H1 (cell line): Measurements from ENCODE around the gene NRM. TPM values are rescaled to one million over a fixed set of nuclear protein-coding genes. Genes with fewer than 3 reads are reported as not detected.

ENCODE experiments used
- CTCF ChIA-PET: fragments of 300-600 bp; sonication (Branson Sonifier 250); formaldehyde crosslinking; loops from one replicate; lab custom pipeline; 2021; ENCODE audit not compliant: partially characterized antibody; lab: Charles Lee
- POLR2A ChIA-PET: fragments of 300-600 bp; sonication (Branson Sonifier 250); formaldehyde crosslinking; loops from one replicate; lab custom pipeline; 2021; ENCODE audit warnings: inconsistent platforms; ENCODE audit not compliant: partially characterized antibody; lab: Charles Lee
- DNase-seq, 2 experiments: peaks; one replicate each; pipeline versions ENCODE4 v3.0.0 to v3.0.0-alpha.2; 2010 to 2022; ENCODE audit warnings: low spot score in 2 of 2, low read depth in 1 of 2, mixed read lengths in 1 of 2
- FAIRE-seq: peaks from 2 replicates; lab custom pipeline; 2011; peaks lifted over from hg19 to GRCh38; lab: Jason Lieb, UNC
- H2AFZ ChIP-seq: 2 replicates; pipeline ENCODE4 v1.8.1; 2012; ENCODE audit warnings: low read length, inconsistent platforms
- H2AK5ac ChIP-seq: 2 replicates; pipeline ENCODE4 v1.6.1; 2013; ENCODE audit warnings: low read depth, low read length
- H2BK120ac ChIP-seq: replicated peaks from 2 replicates; pipeline ENCODE3; 2013; ENCODE audit warnings: low read depth, low read length, inconsistent platforms
- H2BK12ac ChIP-seq: 2 replicates; pipeline ENCODE4 v1.6.1; 2013; ENCODE audit warnings: low read depth, low read length
- H2BK15ac ChIP-seq: 2 replicates; pipeline ENCODE4 v1.6.1; 2013; ENCODE audit warnings: low read length
- H2BK20ac ChIP-seq: 2 replicates; pipeline ENCODE4 v1.6.1; 2013; ENCODE audit warnings: low read length
- H2BK5ac ChIP-seq: 2 replicates; pipeline ENCODE4 v1.6.1; 2013; ENCODE audit warnings: low read depth, low read length
- H3K14ac ChIP-seq: 2 replicates; pipeline ENCODE4 v1.6.1; 2013; ENCODE audit warnings: inconsistent platforms; ENCODE audit not compliant: insufficient read length
- H3K18ac ChIP-seq: 2 replicates; pipeline ENCODE4 v1.6.1; 2013; ENCODE audit warnings: low read length; ENCODE audit errors: extremely low read depth
- H3K23ac ChIP-seq: 2 replicates; pipeline ENCODE4 v1.6.1; 2013; ENCODE audit warnings: inconsistent platforms; ENCODE audit not compliant: insufficient read length
- H3K23me2 ChIP-seq: 2 replicates; pipeline ENCODE4 v1.6.1; 2013; ENCODE audit warnings: low read depth, low read length
- H3K27ac ChIP-seq: 2 replicates; pipeline ENCODE4 v1.6.1; 2011; ENCODE audit warnings: low read depth, low read length, inconsistent platforms
- H3K27me3 ChIP-seq, 4 experiments: replicated peaks in 1 of 4; 1 replicate in 1 of 4; 2 replicates in 3 of 4; pipeline versions ENCODE4 v1.6.1 to v1.8.1; 2011 to 2013; ENCODE audit warnings: low read length in 3 of 4, mild to moderate bottlenecking in 3 of 4, inconsistent platforms in 2 of 4, mixed read lengths in 2 of 4, moderate library complexity in 1 of 4; ENCODE audit not compliant: control insufficient read depth in 3 of 4, insufficient read depth in 3 of 4; ENCODE audit errors: extremely low read depth in 1 of 4
- H3K36me3 ChIP-seq, 4 experiments: 2 replicates each; pipeline versions ENCODE4 v1.6.1 to v1.8.1; 2011 to 2013; ENCODE audit warnings: mild to moderate bottlenecking in 4 of 4, low read length in 3 of 4, moderate library complexity in 2 of 4, control low read depth in 1 of 4, inconsistent platforms in 1 of 4; ENCODE audit not compliant: insufficient read depth in 4 of 4, control insufficient read depth in 2 of 4
- H3K4ac ChIP-seq: replicated peaks from 2 replicates; pipeline ENCODE3; 2013; ENCODE audit warnings: low read length, low read depth, mixed read lengths, inconsistent platforms; ENCODE audit not compliant: insufficient read length
- H3K4me1 ChIP-seq, 4 experiments: replicated peaks in 1 of 4; 1 replicate in 1 of 4; 2 replicates in 3 of 4; pipeline versions ENCODE4 v1.6.1 to v1.8.1; 2011 to 2013; ENCODE audit warnings: low read length in 3 of 4, inconsistent platforms in 2 of 4, mixed read lengths in 1 of 4; ENCODE audit not compliant: insufficient read depth in 4 of 4, control insufficient read depth in 3 of 4
- H3K4me2 ChIP-seq, 2 experiments: 2 replicates each; pipeline versions ENCODE4 v1.6.1 to v1.8.1; 2011 to 2013; ENCODE audit warnings: low read depth in 2 of 2, low read length in 2 of 2, control low read depth in 1 of 2, inconsistent platforms in 1 of 2, mild to moderate bottlenecking in 1 of 2; ENCODE audit not compliant: insufficient read depth in 1 of 2
- H3K4me3 ChIP-seq, 4 experiments: fragments of 200-600, 300-600 bp in 1 of 4; sonication (generic), shearing (Covaris generic), sonication (Bioruptor Twin) in 1 of 4; 2 replicates each; pipeline versions ENCODE4 v1.5.1 to v1.8.1; 2011 to 2016; ENCODE audit warnings: low read length in 4 of 4, low read depth in 3 of 4, control low read depth in 2 of 4, inconsistent platforms in 2 of 4, mild to moderate bottlenecking in 2 of 4, mixed read lengths in 1 of 4, moderate library complexity in 1 of 4; ENCODE audit not compliant: insufficient read depth in 2 of 4; ENCODE audit errors: extremely low read depth in 1 of 4
- H3K56ac ChIP-seq: replicated peaks from 2 replicates; pipeline ENCODE3; 2013; ENCODE audit warnings: low read depth, mild to moderate bottlenecking, mixed read lengths, low read length, inconsistent platforms; ENCODE audit not compliant: insufficient read length
- H3K79me1 ChIP-seq: 2 replicates; pipeline ENCODE4 v1.6.1; 2013; ENCODE audit warnings: low read depth, low read length, control low read depth
- H3K79me2 ChIP-seq, 2 experiments: 2 replicates each; pipeline versions ENCODE4 v1.6.1 to v1.8.1; 2012 to 2013; ENCODE audit warnings: low read length in 2 of 2, mild to moderate bottlenecking in 2 of 2, inconsistent platforms in 1 of 2; ENCODE audit not compliant: insufficient read depth in 2 of 2, control insufficient read depth in 1 of 2
- H3K9ac ChIP-seq, 4 experiments: replicated peaks in 1 of 4; 1 replicate in 1 of 4; 2 replicates in 3 of 4; pipeline versions ENCODE4 v1.6.1 to v1.8.1; 2011 to 2013; ENCODE audit warnings: low read depth in 3 of 4, low read length in 3 of 4, control low read depth in 2 of 4, mild to moderate bottlenecking in 2 of 4, moderate library complexity in 2 of 4, inconsistent platforms in 1 of 4; ENCODE audit errors: extremely low read depth in 1 of 4
- H3K9me3 ChIP-seq, 2 experiments: 2 replicates each; pipeline versions ENCODE4 v1.6.1 to v1.8.1; 2012 to 2013; ENCODE audit warnings: mild to moderate bottlenecking in 2 of 2, moderate library complexity in 2 of 2, control low read depth in 1 of 2, inconsistent platforms in 1 of 2, low read depth in 1 of 2, low read length in 1 of 2, mixed read lengths in 1 of 2; ENCODE audit not compliant: insufficient read depth in 2 of 2
- H4K20me1 ChIP-seq, 2 experiments: replicated peaks in 1 of 2; 2 replicates each; pipeline versions ENCODE3 to v1.8.1; 2011 to 2013; ENCODE audit warnings: inconsistent platforms in 2 of 2, low read length in 2 of 2, mild to moderate bottlenecking in 1 of 2; ENCODE audit not compliant: insufficient read depth in 2 of 2, control insufficient read depth in 1 of 2
- H4K5ac ChIP-seq: 2 replicates; pipeline ENCODE4 v1.6.1; 2013; ENCODE audit warnings: low read length, low read depth, mixed read lengths, inconsistent platforms; ENCODE audit not compliant: insufficient read length
- H4K8ac ChIP-seq: 2 replicates; pipeline ENCODE4 v1.8.0; 2013; ENCODE audit warnings: mild to moderate bottlenecking, moderate library complexity, low read length, inconsistent platforms; ENCODE audit not compliant: insufficient read depth; ENCODE audit errors: extremely low read depth
- H4K91ac ChIP-seq: replicated peaks from 2 replicates; pipeline ENCODE3; 2013; ENCODE audit warnings: low read length, mixed read lengths, inconsistent platforms; ENCODE audit not compliant: insufficient read length
- CBX5 ChIP-seq: fragments of 300-800, 300-1000 bp; sonication (generic); IDR thresholded peaks from 2 replicates; pipeline ENCODE4 v1.7.1; 2016; ENCODE audit warnings: antibody characterized with exemption, low read length, low read depth
- CEBPB ChIP-seq: IDR thresholded peaks from 2 replicates; pipeline ENCODE4 v1.6.1; 2012; ENCODE audit warnings: low read depth, low read length
- JUND ChIP-seq: IDR thresholded peaks from 2 replicates; pipeline ENCODE4 v1.6.1; 2011; ENCODE audit warnings: mild to moderate bottlenecking, improper control_type of control experiment, low read length
- NRF1 ChIP-seq: IDR thresholded peaks from 2 replicates; pipeline ENCODE4 v1.6.1; 2011; ENCODE audit warnings: mild to moderate bottlenecking, low read depth, low read length, improper control_type of control experiment
- POLR2A ChIP-seq, 2 experiments: IDR thresholded peaks; 1 replicate in 1 of 2; 2 replicates in 1 of 2; pipeline ENCODE4 v1.6.1; 2011; ENCODE audit warnings: low read depth in 2 of 2, low read length in 2 of 2, mild to moderate bottlenecking in 2 of 2; ENCODE audit errors: control extremely low read depth in 1 of 2
- POLR2AphosphoS5 ChIP-seq: IDR thresholded peaks from 2 replicates; pipeline ENCODE4 v1.6.1; 2011; ENCODE audit warnings: low read depth, low read length
- RXRA ChIP-seq: IDR thresholded peaks from 2 replicates; pipeline ENCODE4 v1.6.1; 2011; ENCODE audit warnings: low read depth, mild to moderate bottlenecking, low read length, moderate library complexity; ENCODE audit not compliant: insufficient read depth
- SIX5 ChIP-seq: IDR thresholded peaks from 2 replicates; pipeline ENCODE4 v1.6.1; 2011; ENCODE audit warnings: mild to moderate bottlenecking, low read depth, low read length
- SP2 ChIP-seq: IDR thresholded peaks from 2 replicates; pipeline ENCODE4 v1.6.1; 2012; ENCODE audit warnings: mild to moderate bottlenecking, low read length, inconsistent platforms
- TAF7 ChIP-seq: optimal IDR thresholded peaks from 2 replicates; pipeline ENCODE3; 2011; ENCODE audit warnings: low read depth, mild to moderate bottlenecking, inconsistent platforms, low read length, moderate library complexity, borderline replicate concordance
- TEAD4 ChIP-seq: IDR thresholded peaks from 2 replicates; pipeline ENCODE4 v1.6.1; 2012; ENCODE audit warnings: low read depth, low read length, inconsistent platforms, mixed read lengths
- WGBS, 2 experiments: shearing (Covaris generic) in 1 of 2; methylation state at CpG; one replicate each; pipeline versions ENCODE4 v1.1.6 to v1.1.7; 2013 to 2015; ENCODE audit warnings: low lambda C conversion rate in 2 of 2, mixed read lengths in 2 of 2, inconsistent platforms in 1 of 2, low coverage in 1 of 2, missing lambda C conversion rate in 1 of 2; ENCODE audit not compliant: insufficient replicate concordance in 2 of 2, insufficient coverage in 1 of 2, insufficient read length in 1 of 2; ENCODE audit errors: extremely low coverage in 1 of 2, missing lambda C conversion rate in 1 of 2; 5-methylcytosine and 5-hydroxymethylcytosine counted together
- polyA plus RNA-seq, 7 experiments: library from polyadenylated mRNA; depleted of rRNA in 3 of 7; stranded (reverse) in 5 of 7; unstranded in 2 of 7; fragments of >200 nt in 5 of 7; fragments of 200-250 nt in 2 of 7; gene quantifications; 1 replicate in 5 of 7; 2 replicates in 1 of 7; 4 replicates in 1 of 7; pipeline versions ENCODE4 v1.2.1 to v1.2.3, GENCODE V29; 2011 to 2013; ENCODE audit warnings: missing spikeins in 2 of 7, mixed read lengths in 2 of 7
- total RNA-seq: library from RNA; stranded (reverse); fragmentation: NEBNext Ultra II Directional; extraction: Animal tissue kit (Norgen Biotek cat#: 25700); gene quantifications from 2 replicates; pipeline ENCODE4 v1.2.1, GENCODE V29; 2021
- TF ChIP-seq, protein P1 (sequence below): IDR thresholded peaks from 2 replicates; pipeline ENCODE4 v1.6.1; 2012; ENCODE audit warnings: inconsistent platforms

The NRM gene
- total and polyA plus RNA-seq, 2 of the 8 experiments (the other 6 are each of a cell fraction or from before 2014, with no cell fraction given): 27.3 to 50.4 TPM

DNA sequence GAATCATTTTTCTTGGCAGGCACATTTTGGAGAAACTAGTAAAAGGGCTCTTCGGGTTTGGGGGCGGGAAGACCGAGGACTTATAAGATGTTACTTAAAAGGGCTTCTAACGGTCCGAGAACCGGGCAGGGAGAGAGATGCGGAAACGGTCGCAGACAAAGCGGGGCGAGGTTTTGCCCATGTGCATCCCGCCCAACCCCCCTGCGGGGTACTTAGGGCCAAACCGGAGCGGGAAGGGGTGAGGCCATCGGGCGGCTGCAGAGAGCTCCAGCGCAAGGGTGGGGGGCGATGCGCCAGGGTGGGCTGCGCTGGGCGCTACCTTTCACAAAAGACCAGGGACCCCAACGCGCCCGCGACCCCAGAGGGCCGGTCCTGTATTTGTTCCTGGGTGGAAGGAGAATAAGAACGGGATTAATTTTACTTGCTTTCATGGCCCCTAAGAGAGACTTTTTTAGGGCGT, 30.0 kb upstream of the NRM start:
- Histone ChIP-seq H2BK12ac (no peak overlapping the region), H3K4ac (peak overlapping the region; percentile 44), H3K36me3 (peaks cover 21 to 43% (median 32%) of the 10 kb centered on the region in 4 experiments), H3K79me1 (no peaks in the 10 kb centered on the region), H3K4me3 (peak overlapping the region; percentile 96 to 100 (median 96)), H4K8ac (peak overlapping the region; percentile 91), H3K9me3 (no peaks in the 10 kb centered on the region), H3K79me2 (peaks cover 6 to 48% of the 10 kb centered on the region in 2 experiments), H2BK5ac (peak overlapping the region; percentile 91), H4K91ac (peak overlapping the region; percentile 5), H2BK15ac (no peak overlapping the region), H2BK120ac (no peak overlapping the region), H3K27me3 (no peaks in the 10 kb centered on the region), H3K14ac (peak overlapping the region; percentile 6), H3K27ac (peak overlapping the region; percentile 97), H2BK20ac (no peak overlapping the region), H3K4me1 (peaks cover 0 to 4% (median 1%) of the 10 kb centered on the region in 4 experiments; a peak in 6 of 7 replicates), H2AFZ (no peak overlapping the region), H4K5ac (peak overlapping the region; percentile 59), H3K9ac (peak overlapping the region; percentile 92 to 98 (median 96)), H3K18ac (peak overlapping the region; percentile 24; the same call in 1 of the 2 replicates), H4K20me1 (peaks cover 8 to 18% of the 10 kb centered on the region in 2 experiments), H3K23ac (no peak overlapping the region), H3K23me2 (peaks cover 13% of the 10 kb centered on the region), H3K56ac (peak overlapping the region; percentile 91), H2AK5ac (peak overlapping the region; percentile 66; the same call in 1 of the 2 replicates), H3K4me2 (peak overlapping the region; percentile 66 to 81)
- DNase-seq (peak in 1 of 2 experiments; percentile 72), FAIRE-seq (no peak)
- POLR2A ChIA-PET: interaction anchor here (0.7 to 35.9 kb wide), 22 partner anchors 16 to 366 kb away, joined by 3 to 732 read pairs (median 6); partner anchors contain the start of genes ATAT1, DDR1, DHX16 and FLOT1
- WGBS, 2 experiments: 2% methylated on average over 26 of the region's 29 CpGs; no CpG with 5 or more reads in 1 of the 2 experiments
- TF ChIP-seq CEBPB: no peak
- TF ChIP-seq POLR2A (IDR thresholded peaks at IDR 0.05; ENCODE audit: control extremely low read depth in 1 of 2, low read depth in 2 of 2, low read length in 2 of 2): peak in 1 of 2 experiments; percentile 59; a peak in 1 of 3 replicates
- TF ChIP-seq TAF7: peak; percentile 23
- TF ChIP-seq NRF1: no peak
- TF ChIP-seq SP2: no peak
- TF ChIP-seq JUND: no peak
- no peak for TF ChIP-seq TEAD4
- no peak for TF ChIP-seq RXRA
- TF ChIP-seq CBX5: no peak
- peak; percentile 84 for TF ChIP-seq POLR2AphosphoS5
- TF ChIP-seq, protein P1, sequence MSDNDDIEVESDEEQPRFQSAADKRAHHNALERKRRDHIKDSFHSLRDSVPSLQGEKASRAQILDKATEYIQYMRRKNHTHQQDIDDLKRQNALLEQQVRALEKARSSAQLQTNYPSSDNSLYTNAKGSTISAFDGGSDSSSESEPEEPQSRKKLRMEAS: peak; percentile 65; the same call in 1 of the 2 replicates
- TF ChIP-seq SIX5: no peak
- CTCF ChIA-PET: interaction anchor here (1.1 to 8.2 kb wide), 11 partner anchors 9 to 359 kb away, joined by 3 to 61 read pairs (median 9); partner anchors contain the start of gene FLOT1
